Neutrophil (primary cell): ENCODE measurements around the gene ADAMTSL3.

ENCODE experiments used
- H3K27ac ChIP-seq: fragments of 200-600 bp; sonication (generic); 2 replicates; pipeline ENCODE4 v1.5.1; 2016; ENCODE audit warnings: mild to moderate bottlenecking, moderate library complexity
- H3K27me3 ChIP-seq: fragments of 200-600 bp; sonication (generic); 2 replicates; pipeline ENCODE4 v1.6.0; 2016; ENCODE audit warnings: mild to moderate bottlenecking
- H3K36me3 ChIP-seq: fragments of 200-600 bp; sonication (generic); 2 replicates; pipeline ENCODE4 v1.5.1; 2017
- H3K4me1 ChIP-seq, 2 experiments: fragments of 200-600 bp in 1 of 2; sonication (generic) in 1 of 2; 1 replicate in 1 of 2; 2 replicates in 1 of 2; pipeline versions ENCODE4 v1.5.1 to v1.6.1; 2013 to 2016; ENCODE audit warnings: low read depth in 1 of 2, low read length in 1 of 2, mild to moderate bottlenecking in 1 of 2, moderate library complexity in 1 of 2; ENCODE audit not compliant: control insufficient read depth in 1 of 2, insufficient read depth in 1 of 2
- H3K4me3 ChIP-seq, 2 experiments: fragments of 200-600 bp in 1 of 2; sonication (generic) in 1 of 2; 1 replicate in 1 of 2; 2 replicates in 1 of 2; pipeline ENCODE4 v1.5.1; 2013 to 2016; ENCODE audit warnings: low read depth in 1 of 2, low read length in 1 of 2, mild to moderate bottlenecking in 1 of 2, moderate library complexity in 1 of 2
- H3K9me3 ChIP-seq: fragments of 200-600 bp; sonication (generic); 2 replicates; pipeline ENCODE4 v1.5.1; 2016
- TF ChIP-seq, protein P1 (sequence below): fragments of 200-600 bp; sonication (generic); IDR thresholded peaks from 2 replicates; pipeline ENCODE4 v1.5.1; 2016; ENCODE audit warnings: antibody characterized with exemption

The ADAMTSL3 gene

DNA sequence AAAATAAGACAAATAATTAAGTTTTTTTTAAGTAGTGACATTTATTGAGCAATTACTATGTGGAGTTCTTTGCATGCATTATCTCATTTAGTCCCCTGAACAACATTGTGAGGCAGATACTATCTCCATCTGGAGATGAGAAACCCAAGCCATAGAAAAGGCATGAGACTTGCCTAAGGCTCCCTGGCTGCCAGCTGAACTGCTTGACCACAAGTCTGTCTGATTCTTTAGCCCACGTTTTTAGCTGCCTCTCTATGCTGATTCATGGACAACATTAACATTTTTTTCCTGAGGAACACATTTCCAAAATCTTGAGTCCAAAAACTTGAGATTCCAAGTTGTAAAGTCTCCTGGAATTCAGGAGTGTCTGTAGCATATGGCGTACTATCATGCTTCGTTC lies 318.1 kb downstream of the ADAMTSL3 start:
- Histone ChIP-seq H3K36me3 (no peaks in the 10 kb centered on the region), H3K9me3 (no peaks in the 10 kb centered on the region), H3K4me1 (no peaks in the 10 kb centered on the region), H3K27me3 (no peaks in the 10 kb centered on the region), H3K4me3 (no peak overlapping the region), H3K27ac (no peak overlapping the region)
- TF ChIP-seq, protein P1, sequence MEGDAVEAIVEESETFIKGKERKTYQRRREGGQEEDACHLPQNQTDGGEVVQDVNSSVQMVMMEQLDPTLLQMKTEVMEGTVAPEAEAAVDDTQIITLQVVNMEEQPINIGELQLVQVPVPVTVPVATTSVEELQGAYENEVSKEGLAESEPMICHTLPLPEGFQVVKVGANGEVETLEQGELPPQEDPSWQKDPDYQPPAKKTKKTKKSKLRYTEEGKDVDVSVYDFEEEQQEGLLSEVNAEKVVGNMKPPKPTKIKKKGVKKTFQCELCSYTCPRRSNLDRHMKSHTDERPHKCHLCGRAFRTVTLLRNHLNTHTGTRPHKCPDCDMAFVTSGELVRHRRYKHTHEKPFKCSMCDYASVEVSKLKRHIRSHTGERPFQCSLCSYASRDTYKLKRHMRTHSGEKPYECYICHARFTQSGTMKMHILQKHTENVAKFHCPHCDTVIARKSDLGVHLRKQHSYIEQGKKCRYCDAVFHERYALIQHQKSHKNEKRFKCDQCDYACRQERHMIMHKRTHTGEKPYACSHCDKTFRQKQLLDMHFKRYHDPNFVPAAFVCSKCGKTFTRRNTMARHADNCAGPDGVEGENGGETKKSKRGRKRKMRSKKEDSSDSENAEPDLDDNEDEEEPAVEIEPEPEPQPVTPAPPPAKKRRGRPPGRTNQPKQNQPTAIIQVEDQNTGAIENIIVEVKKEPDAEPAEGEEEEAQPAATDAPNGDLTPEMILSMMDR: no peak

DNA sequence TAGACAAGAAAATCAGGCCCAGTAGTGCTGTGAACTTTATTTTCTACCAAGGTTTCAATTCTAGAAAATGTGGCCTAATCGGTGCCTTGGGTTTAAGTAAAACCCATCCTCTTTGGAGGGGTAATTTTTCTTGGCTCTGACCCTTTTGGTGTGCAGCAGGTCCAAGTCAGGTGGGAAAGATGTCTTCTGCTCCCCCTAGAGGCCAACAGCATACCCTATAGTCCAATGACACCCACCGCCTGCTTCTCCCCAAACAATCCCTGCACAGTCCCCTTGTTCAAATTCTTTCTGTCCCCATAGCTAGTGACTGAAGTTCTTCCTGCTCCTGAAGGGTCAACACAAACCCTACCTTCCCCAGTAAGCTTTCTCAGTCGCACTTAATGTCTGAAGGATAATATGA lies 319.9 kb downstream of the ADAMTSL3 start:
- Histone ChIP-seq H3K9me3 (no peaks in the 10 kb centered on the region), H3K4me3 (no peak overlapping the region), H3K27me3 (no peaks in the 10 kb centered on the region), H3K4me1 (no peaks in the 10 kb centered on the region), H3K36me3 (no peaks in the 10 kb centered on the region), H3K27ac (no peak overlapping the region)
- TF ChIP-seq, protein P1: no peak

- Histone ChIP-seq H3K27me3 (no peaks in the 10 kb centered on the region), H3K4me3 (no peak overlapping the region), H3K9me3 (no peaks in the 10 kb centered on the region), H3K27ac (no peak overlapping the region), H3K4me1 (no peaks in the 10 kb centered on the region), H3K36me3 (no peaks in the 10 kb centered on the region)
- TF ChIP-seq, protein P1: no peak
These were observed 324.1 kb downstream of the ADAMTSL3 start for GRCh38 chr15:83977992-83978391.

DNA sequence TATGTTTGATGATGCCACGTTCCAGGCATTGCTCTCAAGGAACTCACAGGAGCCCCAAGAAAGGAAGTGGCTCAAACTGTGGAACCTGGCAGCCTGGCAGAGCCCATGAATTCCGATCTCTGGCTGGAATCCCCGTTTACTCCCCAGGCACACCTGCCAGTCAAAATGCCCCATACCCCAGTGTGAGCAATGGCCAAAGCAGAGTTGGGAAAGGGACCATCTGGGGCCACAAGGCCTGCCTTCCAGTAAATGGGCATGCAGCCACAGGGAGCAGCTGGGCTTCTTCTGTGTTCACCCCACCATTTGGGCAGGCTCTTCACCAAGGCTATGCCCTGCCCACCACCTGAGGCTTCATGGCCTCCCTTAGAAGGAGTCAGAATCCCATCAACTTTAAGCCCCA lies 324.7 kb downstream of the ADAMTSL3 start:
- Histone ChIP-seq H3K27me3 (no peaks in the 10 kb centered on the region), H3K4me3 (no peak overlapping the region), H3K27ac (no peak overlapping the region), H3K36me3 (no peaks in the 10 kb centered on the region), H3K4me1 (no peaks in the 10 kb centered on the region), H3K9me3 (no peaks in the 10 kb centered on the region)
- TF ChIP-seq, protein P1: no peak

DNA sequence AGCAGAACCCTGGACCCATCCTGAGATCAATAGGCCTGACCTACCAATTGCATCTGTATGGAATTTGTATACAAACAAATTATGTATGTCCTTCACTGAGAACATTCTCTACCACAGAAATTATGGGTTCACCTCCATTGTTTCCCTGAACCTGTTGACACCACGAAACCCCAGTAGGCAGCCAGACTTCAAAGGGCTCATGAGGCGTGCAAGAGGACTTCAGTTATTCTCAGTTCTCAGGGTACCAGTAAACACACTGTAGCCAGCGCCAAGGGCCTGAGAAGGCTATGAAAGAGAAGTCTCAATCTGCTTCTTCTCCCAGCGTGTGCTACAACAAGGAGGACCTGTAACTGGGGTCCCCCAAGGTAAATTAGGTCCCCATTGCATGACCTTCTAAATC lies 326.7 kb downstream of the ADAMTSL3 start:
- no peaks in the 10 kb centered on the region for H3K36me3 ChIP-seq
- H3K27ac ChIP-seq: no peak overlapping the region
- H3K27me3 ChIP-seq: no peaks in the 10 kb centered on the region
- TF ChIP-seq, protein P1: no peak
- H3K4me3 ChIP-seq: no peak overlapping the region
- no peaks in the 10 kb centered on the region for H3K4me1 ChIP-seq
- no peaks in the 10 kb centered on the region for H3K9me3 ChIP-seq

DNA sequence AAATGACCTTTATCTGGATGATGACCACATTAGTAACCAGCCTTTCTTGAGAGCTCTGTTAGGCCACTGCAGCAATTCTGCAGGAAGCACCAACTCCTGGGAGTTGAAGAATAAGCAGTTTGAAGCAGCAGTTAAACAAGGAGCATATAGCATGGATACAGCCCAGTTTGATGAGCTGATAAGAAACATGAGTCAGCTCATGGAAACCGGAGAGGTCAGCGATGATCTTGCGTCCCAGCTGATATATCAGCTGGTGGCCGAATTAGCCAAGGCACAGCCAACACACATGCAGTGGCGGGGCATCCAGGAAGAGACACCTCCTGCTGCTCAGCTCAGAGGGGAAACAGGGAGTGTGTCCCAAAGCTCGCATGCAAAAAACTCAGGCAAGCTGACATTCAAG lies 328.8 kb downstream of the ADAMTSL3 start:
- Histone ChIP-seq H3K36me3 (no peaks in the 10 kb centered on the region), H3K27me3 (no peaks in the 10 kb centered on the region), H3K4me3 (no peak overlapping the region), H3K4me1 (no peaks in the 10 kb centered on the region), H3K9me3 (no peaks in the 10 kb centered on the region), H3K27ac (no peak overlapping the region)
- TF ChIP-seq, protein P1: no peak
